ENCODE data around the gene SIL1. TPM values are rescaled to one million over a fixed set of nuclear protein-coding genes. Genes with fewer than 3 reads are reported as not detected.

Gene SIL1
- polyA plus RNA-seq (2013), result 42.8 TPM

DNA sequence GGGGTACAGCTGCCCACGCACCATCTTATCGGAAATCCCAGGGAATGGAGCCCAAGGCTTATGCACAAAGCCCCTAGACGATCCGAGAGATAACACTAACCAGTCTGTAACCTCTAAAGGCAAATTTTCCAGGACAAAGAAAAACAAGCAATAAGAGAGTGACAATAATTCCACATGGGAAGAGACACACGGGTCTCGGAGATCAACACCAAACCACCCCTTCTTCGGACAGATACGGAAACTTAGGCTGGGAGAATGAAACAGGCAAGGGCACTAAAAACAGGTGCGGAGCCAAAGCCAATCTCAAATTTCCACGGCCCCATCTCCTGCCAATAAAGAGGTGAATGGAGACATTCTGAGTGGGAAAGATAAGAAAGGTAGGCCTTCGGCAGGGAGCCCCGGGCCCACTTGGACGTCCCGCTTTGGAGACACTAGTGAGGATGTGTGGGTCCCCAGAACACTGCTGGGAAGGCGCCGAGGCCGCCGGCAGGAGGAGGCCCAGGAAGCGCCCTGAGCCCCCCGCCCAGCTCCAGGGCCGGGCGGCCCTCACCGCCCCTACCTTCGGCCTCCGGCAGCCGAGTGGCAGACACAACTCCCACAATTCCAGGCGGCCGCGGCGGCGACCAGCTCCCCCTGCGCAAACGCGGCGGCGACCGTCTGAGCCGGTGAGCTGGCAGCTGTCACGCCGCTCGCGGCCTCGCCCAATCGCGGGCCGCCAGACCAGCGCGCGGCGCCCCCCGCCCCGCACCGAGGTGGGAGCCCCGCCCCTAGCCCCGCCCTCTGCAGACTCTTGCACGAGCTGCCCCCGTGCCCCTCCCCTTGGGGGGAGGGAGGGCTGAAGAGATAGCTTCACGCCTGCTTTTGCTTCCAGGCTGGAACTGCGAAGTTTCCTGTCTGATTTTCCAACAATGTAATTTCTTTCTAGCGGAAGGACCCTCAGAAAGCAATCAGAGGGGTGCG, at the start of gene SIL1:
Gene SIL1 (minus strand): TSS at position 659 of the 960 bp plus-strand sequence. CDS start 70,525 bp downstream, outside the sequence.
- H3K9me3 ChIP-seq (ENCODE audit: control extremely low read depth in 1 of 5, control insufficient read depth in 4 of 5, insufficient read depth in 2 of 5, low read depth in 1 of 5, low read length in 4 of 5), result no peaks in the 10 kb centered on the region
- 3% methylated on average over 38 of the region's 61 CpGs for WGBS (ENCODE audit: insufficient coverage)

DNA sequence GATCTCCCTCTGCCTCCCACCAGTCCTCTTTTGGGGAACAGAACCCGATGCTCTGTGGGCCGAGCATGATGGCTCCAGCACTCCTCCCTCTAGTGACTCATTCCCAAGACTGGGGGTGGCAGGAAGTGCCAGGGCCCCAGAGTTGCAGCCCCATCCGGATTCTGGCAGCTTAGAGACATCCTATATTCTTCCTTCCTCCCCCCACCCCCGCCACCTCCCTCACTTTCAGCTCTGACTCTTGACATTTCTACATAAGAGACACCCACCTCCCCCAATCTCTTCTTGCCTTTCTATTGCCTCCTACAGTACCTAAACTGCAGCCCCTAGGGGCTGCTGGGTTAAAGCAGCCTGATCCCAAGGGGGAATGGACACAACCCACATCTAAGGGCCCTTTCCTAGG, 48.2 kb upstream of the SIL1 start:
- peak overlapping the region; percentile 42 to 83 for H3K27ac ChIP-seq (ENCODE audit: insufficient read depth in 1 of 2, low read depth in 1 of 2, low read length in 2 of 2, poor library complexity in 1 of 2, severe bottlenecking in 2 of 2)

More for the DNA sequence above, at the start of gene SIL1:
- Histone ChIP-seq H3K4me3 (ENCODE audit: control insufficient read depth in 1 of 7, extremely low read depth in 1 of 7, insufficient read depth in 4 of 7, low read depth in 2 of 7, low read length in 6 of 7) (peak within 1 kb of the TSS; percentile 50 to 93 (median 73)), H3K4me1 (ENCODE audit: control extremely low read depth in 1 of 4, control insufficient read depth in 4 of 4, insufficient read depth in 4 of 4, low read length in 3 of 4) (peaks cover 11 to 51% (median 40%) of the 10 kb centered on the region in 4 experiments), H3K27me3 (replicated peaks in 2 of 5; ENCODE audit: control insufficient read depth in 4 of 5, insufficient read depth in 5 of 5, low read length in 4 of 5) (no peaks in the 10 kb centered on the region), H3K27ac (ENCODE audit: insufficient read depth in 1 of 2, low read depth in 1 of 2, low read length in 2 of 2, poor library complexity in 1 of 2, severe bottlenecking in 2 of 2) (peak within 1 kb of the TSS; percentile 94 to 95), H3K36me3 (ENCODE audit: control insufficient read depth in 4 of 4, insufficient read depth in 4 of 4, low read length in 3 of 4) (peaks cover 0 to 14% (median 0%) of the 10 kb centered on the region in 4 experiments)
- ChIA-PET POLR2A (interaction anchor here (0.6 to 1.5 kb wide), 5 partner anchors 9 to 123 kb away, joined by 3 read pairs; no protein-coding TSS in a partner anchor), CTCF (interaction anchor here (0.9 to 1.6 kb wide), 4 partner anchors 19 to 66 kb away, joined by 4 to 5 read pairs (median 4); no protein-coding TSS in a partner anchor)
- peak; percentile 95 to 96 (median 96) for DNase-seq

DNA sequence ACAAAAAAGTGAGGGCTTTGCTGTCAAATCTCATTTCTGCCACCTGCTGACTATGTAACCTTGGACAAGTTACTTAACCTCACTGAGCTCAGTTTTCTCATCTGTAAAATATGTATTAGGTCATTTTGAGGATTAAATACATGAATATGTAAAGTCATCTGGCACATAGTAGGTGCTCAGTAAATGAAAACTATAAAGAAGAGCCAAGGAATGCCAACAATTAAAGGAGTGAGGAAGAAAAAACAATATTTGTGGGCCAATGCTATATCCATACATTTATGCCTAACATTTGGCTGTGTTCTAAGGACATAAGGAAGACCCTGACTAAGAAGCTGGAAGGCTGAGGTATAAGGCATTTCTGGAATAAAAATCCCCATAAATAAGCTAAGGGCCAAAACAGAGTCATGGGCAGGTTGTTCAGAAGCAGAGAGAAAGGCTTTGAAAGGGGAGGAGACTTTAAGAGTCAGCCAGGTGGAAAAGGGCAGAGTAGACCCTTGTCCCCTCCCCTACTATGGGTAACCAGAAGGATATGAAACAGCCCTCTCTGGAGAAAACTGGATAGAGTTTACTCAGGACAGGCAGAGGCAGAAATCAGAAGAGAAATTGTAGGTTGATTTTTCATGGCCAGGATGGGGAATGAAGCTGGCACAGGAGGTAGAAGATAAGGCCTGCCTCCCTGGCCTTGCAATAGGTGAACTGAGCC, 47.6 kb upstream of the SIL1 start:
- CTCF ChIA-PET, result interaction anchor here (0.7 to 1.9 kb wide), 9 partner anchors 11 to 167 kb away, joined by 3 to 13 read pairs (median 4); no protein-coding TSS in a partner anchor
- Histone ChIP-seq H3K27ac (ENCODE audit: insufficient read depth in 1 of 2, low read depth in 1 of 2, low read length in 2 of 2, poor library complexity in 1 of 2, severe bottlenecking in 2 of 2) (peak overlapping the region; percentile 42 to 83), H3K36me3 (ENCODE audit: control insufficient read depth in 4 of 4, insufficient read depth in 4 of 4, low read length in 3 of 4) (no peaks in the 10 kb centered on the region), H3K27me3 (replicated peaks in 2 of 5; ENCODE audit: control insufficient read depth in 4 of 5, insufficient read depth in 5 of 5, low read length in 4 of 5) (no peaks in the 10 kb centered on the region), H3K9me3 (ENCODE audit: control extremely low read depth in 1 of 5, control insufficient read depth in 4 of 5, insufficient read depth in 2 of 5, low read depth in 1 of 5, low read length in 4 of 5) (no peaks in the 10 kb centered on the region), H3K4me3 (ENCODE audit: control insufficient read depth in 1 of 7, extremely low read depth in 1 of 7, insufficient read depth in 4 of 7, low read depth in 2 of 7, low read length in 6 of 7) (peak overlapping the region in 2 of 7 experiments; percentile 24 to 38), H3K4me1 (ENCODE audit: control extremely low read depth in 1 of 4, control insufficient read depth in 4 of 4, insufficient read depth in 4 of 4, low read length in 3 of 4) (peaks cover 6 to 32% (median 28%) of the 10 kb centered on the region in 4 experiments)
- peak in 1 of 3 donors; percentile 37 for DNase-seq
- POLR2A ChIA-PET, result interaction anchor here (0.7 to 2.6 kb wide), 4 partner anchors 16 to 659 kb away, joined by 3 to 11 read pairs (median 4); no protein-coding TSS in a partner anchor

More for the DNA sequence above, 48.2 kb upstream of the SIL1 start:
- Histone ChIP-seq H3K4me3 (ENCODE audit: control insufficient read depth in 1 of 7, extremely low read depth in 1 of 7, insufficient read depth in 4 of 7, low read depth in 2 of 7, low read length in 6 of 7) (peak overlapping the region in 2 of 7 experiments; percentile 49 to 50), H3K36me3 (ENCODE audit: control insufficient read depth in 4 of 4, insufficient read depth in 4 of 4, low read length in 3 of 4) (no peaks in the 10 kb centered on the region), H3K27me3 (replicated peaks in 2 of 5; ENCODE audit: control insufficient read depth in 4 of 5, insufficient read depth in 5 of 5, low read length in 4 of 5) (no peaks in the 10 kb centered on the region), H3K4me1 (ENCODE audit: control extremely low read depth in 1 of 4, control insufficient read depth in 4 of 4, insufficient read depth in 4 of 4, low read length in 3 of 4) (peaks cover 6 to 36% (median 31%) of the 10 kb centered on the region in 4 experiments), H3K9me3 (ENCODE audit: control extremely low read depth in 1 of 5, control insufficient read depth in 4 of 5, insufficient read depth in 2 of 5, low read depth in 1 of 5, low read length in 4 of 5) (no peaks in the 10 kb centered on the region)
- POLR2A ChIA-PET, result interaction anchor here (0.9 to 2.6 kb wide), 3 partner anchors 16 to 47 kb away, joined by 3 to 11 read pairs (median 4); no protein-coding TSS in a partner anchor
- peak; percentile 77 to 94 (median 90) for DNase-seq
- CTCF ChIA-PET, result interaction anchor here (0.7 to 1.8 kb wide), 6 partner anchors 15 to 495 kb away, joined by 3 to 13 read pairs (median 3); no protein-coding TSS in a partner anchor
- 0% methylated on average over 2 of the region's 4 CpGs for WGBS (ENCODE audit: insufficient coverage)

- H3K36me3 ChIP-seq (ENCODE audit: control insufficient read depth in 4 of 4, insufficient read depth in 4 of 4, low read length in 3 of 4), result no peaks in the 10 kb centered on the region
- H3K4me1 ChIP-seq (ENCODE audit: control extremely low read depth in 1 of 4, control insufficient read depth in 4 of 4, insufficient read depth in 4 of 4, low read length in 3 of 4), result peaks cover 6 to 27% (median 25%) of the 10 kb centered on the region in 4 experiments
- no peaks in the 10 kb centered on the region for H3K9me3 ChIP-seq (ENCODE audit: control extremely low read depth in 1 of 5, control insufficient read depth in 4 of 5, insufficient read depth in 2 of 5, low read depth in 1 of 5, low read length in 4 of 5)
- DNase-seq, result no peak
- no peaks in the 10 kb centered on the region for H3K27me3 ChIP-seq (replicated peaks in 2 of 5; ENCODE audit: control insufficient read depth in 4 of 5, insufficient read depth in 5 of 5, low read length in 4 of 5)
- WGBS (ENCODE audit: insufficient coverage), result no CpG with 5 or more reads among the region's 4 CpGs
- no peak overlapping the region for H3K27ac ChIP-seq (ENCODE audit: insufficient read depth in 1 of 2, low read depth in 1 of 2, low read length in 2 of 2, poor library complexity in 1 of 2, severe bottlenecking in 2 of 2)
- no peak overlapping the region for H3K4me3 ChIP-seq (ENCODE audit: control insufficient read depth in 1 of 7, extremely low read depth in 1 of 7, insufficient read depth in 4 of 7, low read depth in 2 of 7, low read length in 6 of 7)
- ChIA-PET POLR2A (interaction anchor here (0.7 kb wide), 1 partner anchor 29 kb away, joined by 7 read pairs; no protein-coding TSS in a partner anchor), CTCF (interaction anchor here (1.9 kb wide), 1 partner anchor 85 kb away, joined by 5 read pairs; no protein-coding TSS in a partner anchor)
These were observed 45.3 kb upstream of the SIL1 start for GRCh38 chr5:139243425-139243970.

GRCh38 chr5:139241139-139241538, 43.0 kb upstream of the SIL1 start:
- peaks cover 0 to 2% (median 0%) of the 10 kb centered on the region in 5 experiments for H3K9me3 ChIP-seq (ENCODE audit: control extremely low read depth in 1 of 5, control insufficient read depth in 4 of 5, insufficient read depth in 2 of 5, low read depth in 1 of 5, low read length in 4 of 5)
- CTCF ChIA-PET, result interaction anchor here (1.3 to 1.8 kb wide), 2 partner anchors 10 to 20 kb away, joined by 4 to 5 read pairs; no protein-coding TSS in a partner anchor
- WGBS (ENCODE audit: insufficient coverage), result 100% methylated on average over 1 of the region's 4 CpGs
- no peak for DNase-seq
- H3K4me1 ChIP-seq (ENCODE audit: control extremely low read depth in 1 of 4, control insufficient read depth in 4 of 4, insufficient read depth in 4 of 4, low read length in 3 of 4), result peaks cover 0 to 7% (median 6%) of the 10 kb centered on the region in 4 experiments
- no peak overlapping the region for H3K27ac ChIP-seq (ENCODE audit: insufficient read depth in 1 of 2, low read depth in 1 of 2, low read length in 2 of 2, poor library complexity in 1 of 2, severe bottlenecking in 2 of 2)
- H3K27me3 ChIP-seq (replicated peaks in 2 of 5; ENCODE audit: control insufficient read depth in 4 of 5, insufficient read depth in 5 of 5, low read length in 4 of 5), result no peaks in the 10 kb centered on the region
- POLR2A ChIA-PET, result no interaction called here
- H3K36me3 ChIP-seq (ENCODE audit: control insufficient read depth in 4 of 4, insufficient read depth in 4 of 4, low read length in 3 of 4), result no peaks in the 10 kb centered on the region
- no peak overlapping the region for H3K4me3 ChIP-seq (ENCODE audit: control insufficient read depth in 1 of 7, extremely low read depth in 1 of 7, insufficient read depth in 4 of 7, low read depth in 2 of 7, low read length in 6 of 7)

GRCh38 chr5:139236479-139236878, 38.3 kb upstream of the SIL1 start:
- 100% methylated on average over 1 of the region's 1 CpG for WGBS (ENCODE audit: insufficient coverage)

More at GRCh38 chr5:139236479-139236878, 38.3 kb upstream of the SIL1 start:
- Histone ChIP-seq H3K4me3 (ENCODE audit: control insufficient read depth in 1 of 7, extremely low read depth in 1 of 7, insufficient read depth in 4 of 7, low read depth in 2 of 7, low read length in 6 of 7) (no peak overlapping the region), H3K9me3 (ENCODE audit: control extremely low read depth in 1 of 5, control insufficient read depth in 4 of 5, insufficient read depth in 2 of 5, low read depth in 1 of 5, low read length in 4 of 5) (peaks cover 0 to 2% (median 0%) of the 10 kb centered on the region in 5 experiments), H3K27me3 (replicated peaks in 2 of 5; ENCODE audit: control insufficient read depth in 4 of 5, insufficient read depth in 5 of 5, low read length in 4 of 5) (no peaks in the 10 kb centered on the region), H3K4me1 (ENCODE audit: control extremely low read depth in 1 of 4, control insufficient read depth in 4 of 4, insufficient read depth in 4 of 4, low read length in 3 of 4) (no peaks in the 10 kb centered on the region), H3K36me3 (ENCODE audit: control insufficient read depth in 4 of 4, insufficient read depth in 4 of 4, low read length in 3 of 4) (no peaks in the 10 kb centered on the region), H3K27ac (ENCODE audit: insufficient read depth in 1 of 2, low read depth in 1 of 2, low read length in 2 of 2, poor library complexity in 1 of 2, severe bottlenecking in 2 of 2) (no peak overlapping the region)
- POLR2A ChIA-PET, result no interaction called here
- no peak for DNase-seq
- CTCF ChIA-PET, result no interaction called here
